Measurements from ENCODE around the gene ASB1.
A peak's percentile ranks its signal among the peaks of the same experiment; 100 is the strongest.
"Not testable (repeated sequence)": the region's sequence is repeated elsewhere in the genome, so short reads cannot be mapped to it uniquely, and the experiment has no call there.

The ASB1 gene

DNA sequence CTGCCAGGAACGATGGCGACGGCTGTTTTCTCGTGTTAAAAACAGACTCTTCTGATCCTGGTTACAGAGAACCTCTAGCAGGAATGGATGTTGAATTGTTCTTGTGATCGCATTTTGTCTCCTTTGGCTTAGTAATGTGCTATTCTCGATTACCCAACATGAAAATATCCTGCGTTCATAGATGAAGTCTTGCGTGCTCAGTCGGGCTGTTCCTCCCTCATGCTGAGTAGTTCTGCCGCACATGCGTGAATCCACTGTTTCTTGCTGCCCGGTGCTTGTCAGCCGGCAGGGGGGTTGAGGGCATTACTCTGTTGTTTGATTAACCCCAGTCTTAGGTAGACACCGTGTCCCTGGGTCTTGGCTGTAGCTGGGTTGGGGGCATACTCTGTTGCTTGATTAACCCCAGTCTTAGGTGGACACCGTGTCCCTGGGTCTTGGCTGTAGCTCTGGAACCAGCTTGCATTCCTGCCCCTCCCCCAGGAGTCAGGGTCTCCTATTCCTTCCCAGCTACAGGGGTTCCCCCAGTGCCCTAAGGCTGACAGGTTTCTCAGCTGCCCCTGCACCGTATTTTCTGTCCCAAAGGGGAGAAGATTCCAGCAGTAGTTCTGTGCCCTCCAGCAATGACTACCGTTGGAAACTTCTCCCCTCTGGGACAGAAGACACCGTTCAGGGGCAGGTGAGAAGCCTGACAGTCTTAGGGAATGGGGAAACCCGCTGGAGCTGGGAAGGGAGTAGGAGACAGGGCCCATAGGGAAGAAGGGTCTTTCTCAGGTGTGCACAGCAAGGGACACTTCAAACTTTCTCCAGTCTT is 22.1 kb upstream of the ASB1 start:
- DNase-seq (ENCODE audit: low spot score), result no peak
- Histone ChIP-seq H2BK15ac (ENCODE audit: low read length) (no peak overlapping the region), H3K4me1 (ENCODE audit: control insufficient read depth in 2 of 2, insufficient read depth in 1 of 2, low read depth in 1 of 2, low read length in 2 of 2) (peaks cover 0 to 5% of the 10 kb centered on the region in 2 donors), H3K9ac (ENCODE audit: low read depth, low read length, poor library complexity) (no peak overlapping the region), H3K18ac (ENCODE audit: low read length) (no peak overlapping the region), H2AK5ac (ENCODE audit: low read depth, low read length) (no peak overlapping the region), H3K36me3 (replicated peaks in 1 of 2; ENCODE audit: control insufficient read depth in 2 of 2, insufficient read depth in 2 of 2, low read length in 2 of 2) (peaks cover 2 to 7% of the 10 kb centered on the region in 2 donors), H3K4me3 (ENCODE audit: low read length in 2 of 2) (no peak overlapping the region), H4K8ac (ENCODE audit: low read depth, low read length) (no peak overlapping the region), H2AFZ (ENCODE audit: low read length) (no peak overlapping the region), H3K14ac (ENCODE audit: low read length) (no peak overlapping the region), H3K79me1 (ENCODE audit: low read depth, low read length) (peaks cover 2% of the 10 kb centered on the region), H3K9me3 (replicated peaks in 1 of 2; ENCODE audit: control insufficient read depth in 2 of 2, insufficient read depth in 1 of 2, low read depth in 1 of 2, low read length in 2 of 2) (no peaks in the 10 kb centered on the region), H3K27ac (replicated peaks; ENCODE audit: low read length) (no peak overlapping the region), H3K4ac (ENCODE audit: low read length) (no peak overlapping the region), H2BK5ac (ENCODE audit: low read length) (no peak overlapping the region), H3K4me2 (ENCODE audit: insufficient read depth, low read length, poor library complexity, severe bottlenecking) (no peak overlapping the region), H3K23ac (ENCODE audit: low read depth, low read length, poor library complexity) (no peak overlapping the region), H4K91ac (ENCODE audit: low read depth, low read length, poor library complexity) (no peak overlapping the region), H3K27me3 (ENCODE audit: control insufficient read depth in 3 of 3, insufficient read depth in 3 of 3, low read depth in 1 of 3, low read length in 3 of 3) (no peaks in the 10 kb centered on the region), H2BK120ac (ENCODE audit: low read depth, low read length) (no peak overlapping the region), H2BK12ac (ENCODE audit: low read length) (no peak overlapping the region)
- no CpG with 5 or more reads among the region's 19 CpGs for WGBS, 2 donors (ENCODE audit: extremely low coverage in 2 of 2, insufficient read length in 2 of 2, insufficient replicate concordance in 1 of 2)

DNA sequence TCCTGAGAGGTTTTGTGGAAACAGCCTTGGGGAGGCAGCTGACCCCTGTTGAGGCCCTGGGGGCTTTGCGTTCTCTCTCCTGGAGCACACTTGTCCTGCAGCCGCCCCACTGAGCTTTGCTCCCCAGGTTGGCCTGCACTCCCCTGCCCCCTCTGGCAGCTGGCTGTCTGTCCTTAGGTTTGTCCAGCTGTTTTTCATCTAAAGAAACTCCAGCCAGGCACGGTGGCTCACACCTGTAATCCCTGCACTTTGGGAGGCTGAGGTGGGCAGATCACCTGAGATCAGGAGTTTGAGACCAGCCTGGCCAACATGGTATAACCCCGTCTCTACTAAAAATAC is 21.5 kb upstream of the ASB1 start:
- not testable (repeated sequence) for H3K79me1 ChIP-seq (ENCODE audit: low read depth, low read length); H2BK120ac ChIP-seq (ENCODE audit: low read depth, low read length); H4K91ac ChIP-seq (ENCODE audit: low read depth, low read length, poor library complexity); H3K27ac ChIP-seq (replicated peaks; ENCODE audit: low read length); H3K36me3 ChIP-seq (replicated peaks in 1 of 2; ENCODE audit: control insufficient read depth in 2 of 2, insufficient read depth in 2 of 2, low read length in 2 of 2); H3K27me3 ChIP-seq (ENCODE audit: control insufficient read depth in 3 of 3, insufficient read depth in 3 of 3, low read depth in 1 of 3, low read length in 3 of 3); H3K23ac ChIP-seq (ENCODE audit: low read depth, low read length, poor library complexity); H3K4me1 ChIP-seq (ENCODE audit: control insufficient read depth in 2 of 2, insufficient read depth in 1 of 2, low read depth in 1 of 2, low read length in 2 of 2); H3K4ac ChIP-seq (ENCODE audit: low read length); H4K8ac ChIP-seq (ENCODE audit: low read depth, low read length); H2BK12ac ChIP-seq (ENCODE audit: low read length); H3K18ac ChIP-seq (ENCODE audit: low read length); H2AFZ ChIP-seq (ENCODE audit: low read length); H2AK5ac ChIP-seq (ENCODE audit: low read depth, low read length); H3K4me3 ChIP-seq (ENCODE audit: low read length in 2 of 2); DNase-seq (ENCODE audit: low spot score); H3K9me3 ChIP-seq (replicated peaks in 1 of 2; ENCODE audit: control insufficient read depth in 2 of 2, insufficient read depth in 1 of 2, low read depth in 1 of 2, low read length in 2 of 2); H2BK5ac ChIP-seq (ENCODE audit: low read length); H2BK15ac ChIP-seq (ENCODE audit: low read length); H3K4me2 ChIP-seq (ENCODE audit: insufficient read depth, low read length, poor library complexity, severe bottlenecking); H3K14ac ChIP-seq (ENCODE audit: low read length); H3K9ac ChIP-seq (ENCODE audit: low read depth, low read length, poor library complexity)
- no CpG with 5 or more reads among the region's 4 CpGs for WGBS, 2 donors (ENCODE audit: extremely low coverage in 2 of 2, insufficient read length in 2 of 2, insufficient replicate concordance in 1 of 2)

DNA sequence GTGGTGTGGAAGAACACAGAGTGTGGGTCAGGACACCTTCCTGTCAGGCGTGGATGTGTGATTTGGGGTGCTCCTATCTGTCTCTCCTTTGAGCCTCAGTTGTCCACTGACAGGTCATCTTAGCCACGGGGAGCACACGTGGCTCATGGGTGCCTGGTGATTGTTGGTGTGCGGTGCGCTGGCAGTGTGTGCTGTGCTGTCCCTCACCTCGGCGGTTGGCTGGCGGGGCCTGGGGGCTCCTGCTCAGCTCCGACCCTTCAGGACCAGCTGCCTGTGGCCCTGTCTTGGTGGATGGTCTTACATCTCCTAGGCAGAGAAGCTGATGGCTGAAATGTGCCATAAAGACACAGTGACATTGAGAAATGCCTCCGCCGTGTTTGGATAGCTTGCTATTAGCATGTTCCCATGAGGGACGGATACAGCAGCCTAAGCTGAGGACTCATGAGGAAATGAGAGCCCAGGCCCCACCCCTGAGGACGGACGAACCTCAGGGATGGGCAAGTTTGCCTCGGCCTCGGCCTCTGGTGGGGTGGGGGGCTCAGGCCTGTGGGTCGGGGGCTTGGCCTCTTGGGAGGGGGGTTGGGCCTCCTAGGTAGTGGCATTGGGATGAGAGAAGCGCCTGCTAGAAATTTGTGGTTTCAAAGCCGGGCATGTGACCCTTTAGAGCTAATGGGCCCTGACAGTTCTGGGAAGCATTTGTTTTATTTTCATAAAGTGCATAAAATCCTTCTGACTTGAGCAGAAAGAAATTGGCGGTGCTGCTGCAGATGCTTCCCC is 20.3 kb upstream of the ASB1 start:
- peak overlapping the region; percentile 68 for H3K9ac ChIP-seq (ENCODE audit: low read depth, low read length, poor library complexity)
- no peak overlapping the region for H3K14ac ChIP-seq (ENCODE audit: low read length)
- no peak overlapping the region for H2BK120ac ChIP-seq (ENCODE audit: low read depth, low read length)
- H2BK12ac ChIP-seq (ENCODE audit: low read length), result no peak overlapping the region
- H2AFZ ChIP-seq (ENCODE audit: low read length), result no peak overlapping the region
- no peaks in the 10 kb centered on the region for H3K27me3 ChIP-seq (ENCODE audit: control insufficient read depth in 3 of 3, insufficient read depth in 3 of 3, low read depth in 1 of 3, low read length in 3 of 3)
- H3K4me3 ChIP-seq (ENCODE audit: low read length in 2 of 2), result no peak overlapping the region
- H4K91ac ChIP-seq (ENCODE audit: low read depth, low read length, poor library complexity), result no peak overlapping the region
- peak overlapping the region; percentile 82 for H3K23ac ChIP-seq (ENCODE audit: low read depth, low read length, poor library complexity)
- H3K4me2 ChIP-seq (ENCODE audit: insufficient read depth, low read length, poor library complexity, severe bottlenecking), result no peak overlapping the region
- H4K8ac ChIP-seq (ENCODE audit: low read depth, low read length), result no peak overlapping the region
- H2AK5ac ChIP-seq (ENCODE audit: low read depth, low read length), result no peak overlapping the region
- H3K9me3 ChIP-seq (replicated peaks in 1 of 2; ENCODE audit: control insufficient read depth in 2 of 2, insufficient read depth in 1 of 2, low read depth in 1 of 2, low read length in 2 of 2), result no peaks in the 10 kb centered on the region
- H3K79me1 ChIP-seq (ENCODE audit: low read depth, low read length), result peaks cover 2% of the 10 kb centered on the region
- H3K18ac ChIP-seq (ENCODE audit: low read length), result no peak overlapping the region
- DNase-seq (ENCODE audit: low spot score), result no peak
- no CpG with 5 or more reads among the region's 20 CpGs for WGBS, 2 donors (ENCODE audit: extremely low coverage in 2 of 2, insufficient read length in 2 of 2, insufficient replicate concordance in 1 of 2)
- peaks cover 0 to 5% of the 10 kb centered on the region in 2 donors for H3K4me1 ChIP-seq (ENCODE audit: control insufficient read depth in 2 of 2, insufficient read depth in 1 of 2, low read depth in 1 of 2, low read length in 2 of 2)
- H3K36me3 ChIP-seq (replicated peaks in 1 of 2; ENCODE audit: control insufficient read depth in 2 of 2, insufficient read depth in 2 of 2, low read length in 2 of 2), result peaks cover 2 to 5% of the 10 kb centered on the region in 2 donors
- H3K4ac ChIP-seq (ENCODE audit: low read length), result no peak overlapping the region
- H2BK15ac ChIP-seq (ENCODE audit: low read length), result peak overlapping the region; percentile 42
- no peak overlapping the region for H2BK5ac ChIP-seq (ENCODE audit: low read length)
- H3K27ac ChIP-seq (replicated peaks; ENCODE audit: low read length), result no peak overlapping the region

DNA sequence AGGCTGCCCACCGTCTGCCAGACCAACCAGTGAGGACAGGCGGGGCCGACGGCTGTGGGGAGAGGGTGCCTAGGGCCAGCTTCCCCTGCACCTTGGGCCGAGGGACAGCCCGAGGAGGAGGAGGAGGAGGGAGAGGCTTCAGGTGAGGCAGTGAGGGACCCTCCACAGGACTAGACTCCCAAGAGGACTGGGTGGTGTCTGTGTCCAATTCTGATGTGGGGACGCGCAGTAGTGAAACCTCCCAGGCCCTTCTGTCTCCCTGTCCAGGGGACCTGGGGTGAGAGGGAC is 19.8 kb upstream of the ASB1 start:
- Histone ChIP-seq H2BK120ac (ENCODE audit: low read depth, low read length) (no peak overlapping the region), H4K91ac (ENCODE audit: low read depth, low read length, poor library complexity) (no peak overlapping the region), H3K79me1 (ENCODE audit: low read depth, low read length) (peaks cover 2% of the 10 kb centered on the region), H3K4me3 (ENCODE audit: low read length in 2 of 2) (no peak overlapping the region), H3K18ac (ENCODE audit: low read length) (no peak overlapping the region), H3K9ac (ENCODE audit: low read depth, low read length, poor library complexity) (no peak overlapping the region), H2BK15ac (ENCODE audit: low read length) (peak overlapping the region; percentile 42), H4K8ac (ENCODE audit: low read depth, low read length) (no peak overlapping the region), H3K4me1 (ENCODE audit: control insufficient read depth in 2 of 2, insufficient read depth in 1 of 2, low read depth in 1 of 2, low read length in 2 of 2) (peaks cover 0 to 5% of the 10 kb centered on the region in 2 donors), H3K23ac (ENCODE audit: low read depth, low read length, poor library complexity) (peak overlapping the region; percentile 82), H3K4me2 (ENCODE audit: insufficient read depth, low read length, poor library complexity, severe bottlenecking) (no peak overlapping the region), H3K27ac (replicated peaks; ENCODE audit: low read length) (no peak overlapping the region), H3K27me3 (ENCODE audit: control insufficient read depth in 3 of 3, insufficient read depth in 3 of 3, low read depth in 1 of 3, low read length in 3 of 3) (no peaks in the 10 kb centered on the region), H2AK5ac (ENCODE audit: low read depth, low read length) (no peak overlapping the region), H2BK12ac (ENCODE audit: low read length) (no peak overlapping the region), H3K9me3 (replicated peaks in 1 of 2; ENCODE audit: control insufficient read depth in 2 of 2, insufficient read depth in 1 of 2, low read depth in 1 of 2, low read length in 2 of 2) (no peaks in the 10 kb centered on the region), H2AFZ (ENCODE audit: low read length) (no peak overlapping the region), H3K36me3 (replicated peaks in 1 of 2; ENCODE audit: control insufficient read depth in 2 of 2, insufficient read depth in 2 of 2, low read length in 2 of 2) (peaks cover 0 to 2% of the 10 kb centered on the region in 2 donors), H3K4ac (ENCODE audit: low read length) (no peak overlapping the region), H2BK5ac (ENCODE audit: low read length) (no peak overlapping the region), H3K14ac (ENCODE audit: low read length) (no peak overlapping the region)
- no peak for DNase-seq (ENCODE audit: low spot score)
- WGBS, 2 donors (ENCODE audit: extremely low coverage in 2 of 2, insufficient read length in 2 of 2, insufficient replicate concordance in 1 of 2), result no CpG with 5 or more reads among the region's 8 CpGs
